Kidney epithelial cell (primary cell): ENCODE results near the gene XCL1. TPM values are rescaled to one million over a fixed set of nuclear protein-coding genes. Genes with fewer than 3 reads are reported as not detected.

Experiments
- DNase-seq: peaks from one replicate; pipeline ENCODE4 v3.0.0-alpha.2; 2010; ENCODE audit warnings: low read depth
- H3K27me3 ChIP-seq: 2 replicates; pipeline ENCODE4 v1.6.0; 2011; ENCODE audit warnings: low read length; ENCODE audit not compliant: control insufficient read depth, insufficient read depth
- H3K36me3 ChIP-seq: 2 replicates; pipeline ENCODE4 v1.5.1; 2011; ENCODE audit warnings: low read length; ENCODE audit not compliant: control insufficient read depth, insufficient read depth
- H3K4me3 ChIP-seq: 2 replicates; pipeline ENCODE4 v1.5.1; 2011; ENCODE audit warnings: low read depth, mild to moderate bottlenecking, control low read depth, low read length
- total RNA-seq: library from RNA; depleted of rRNA; stranded (reverse); fragments of >200 nt; gene quantifications from 2 replicates; pipeline ENCODE4 v1.2.3, GENCODE V29; 2015
- TF ChIP-seq, protein P1 (sequence below): IDR thresholded peaks from 2 replicates; pipeline ENCODE4 v1.5.1; 2011; ENCODE audit warnings: mild to moderate bottlenecking, moderate library complexity, low read length, control low read depth, inconsistent platforms; ENCODE audit not compliant: insufficient read depth, poor library complexity, severe bottlenecking

The XCL1 gene
- total RNA-seq, 1 donor from 2014 or later, result not detected

DNA sequence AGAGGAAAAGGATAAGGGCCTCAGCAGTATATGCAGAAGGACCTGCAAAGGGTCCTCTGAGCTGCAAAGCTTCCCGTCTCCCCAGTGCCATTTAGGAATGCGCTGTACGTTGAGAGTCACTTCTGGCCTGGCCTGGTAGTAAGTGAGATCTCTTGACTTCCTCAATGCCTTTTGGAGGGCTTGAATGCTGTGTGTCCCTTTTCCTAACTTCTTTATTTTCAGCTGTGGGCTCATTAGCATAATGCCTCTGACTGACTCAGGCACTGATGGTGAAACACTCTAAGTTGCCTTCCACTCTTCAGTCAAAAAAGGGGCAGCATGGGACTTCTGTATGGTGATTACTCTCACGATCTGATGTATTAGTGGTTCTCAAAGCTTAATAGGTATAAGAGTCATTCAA, 49.9 kb downstream of the XCL1 start:
- Histone ChIP-seq H3K36me3 (no peaks in the 10 kb centered on the region), H3K4me3 (no peak overlapping the region), H3K27me3 (no peaks in the 10 kb centered on the region)
- DNase-seq, result no peak
- TF ChIP-seq, protein P1, sequence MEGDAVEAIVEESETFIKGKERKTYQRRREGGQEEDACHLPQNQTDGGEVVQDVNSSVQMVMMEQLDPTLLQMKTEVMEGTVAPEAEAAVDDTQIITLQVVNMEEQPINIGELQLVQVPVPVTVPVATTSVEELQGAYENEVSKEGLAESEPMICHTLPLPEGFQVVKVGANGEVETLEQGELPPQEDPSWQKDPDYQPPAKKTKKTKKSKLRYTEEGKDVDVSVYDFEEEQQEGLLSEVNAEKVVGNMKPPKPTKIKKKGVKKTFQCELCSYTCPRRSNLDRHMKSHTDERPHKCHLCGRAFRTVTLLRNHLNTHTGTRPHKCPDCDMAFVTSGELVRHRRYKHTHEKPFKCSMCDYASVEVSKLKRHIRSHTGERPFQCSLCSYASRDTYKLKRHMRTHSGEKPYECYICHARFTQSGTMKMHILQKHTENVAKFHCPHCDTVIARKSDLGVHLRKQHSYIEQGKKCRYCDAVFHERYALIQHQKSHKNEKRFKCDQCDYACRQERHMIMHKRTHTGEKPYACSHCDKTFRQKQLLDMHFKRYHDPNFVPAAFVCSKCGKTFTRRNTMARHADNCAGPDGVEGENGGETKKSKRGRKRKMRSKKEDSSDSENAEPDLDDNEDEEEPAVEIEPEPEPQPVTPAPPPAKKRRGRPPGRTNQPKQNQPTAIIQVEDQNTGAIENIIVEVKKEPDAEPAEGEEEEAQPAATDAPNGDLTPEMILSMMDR, result no peak

DNA sequence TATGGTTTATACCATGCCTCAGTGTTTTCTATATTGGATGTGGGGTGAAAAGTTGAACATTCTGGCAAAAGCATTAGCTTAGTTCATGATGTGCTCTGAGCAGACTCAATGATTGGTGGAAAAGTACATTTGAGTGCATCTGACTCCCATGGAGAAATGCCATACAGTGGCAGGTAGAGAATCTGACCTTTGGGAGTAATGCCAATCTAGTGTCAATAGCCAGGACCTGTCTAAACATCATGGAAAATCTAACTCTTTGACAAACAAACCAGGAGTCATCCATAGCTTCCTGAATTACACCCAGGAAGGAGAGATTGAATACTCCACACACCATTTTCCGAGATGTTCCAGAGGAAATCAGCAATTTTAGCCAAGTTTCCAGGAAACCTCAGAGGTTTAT, 51.0 kb downstream of the XCL1 start:
- TF ChIP-seq, protein P1, result no peak
- DNase-seq, result no peak
- Histone ChIP-seq H3K4me3 (no peak overlapping the region), H3K36me3 (no peaks in the 10 kb centered on the region), H3K27me3 (no peaks in the 10 kb centered on the region)

DNA sequence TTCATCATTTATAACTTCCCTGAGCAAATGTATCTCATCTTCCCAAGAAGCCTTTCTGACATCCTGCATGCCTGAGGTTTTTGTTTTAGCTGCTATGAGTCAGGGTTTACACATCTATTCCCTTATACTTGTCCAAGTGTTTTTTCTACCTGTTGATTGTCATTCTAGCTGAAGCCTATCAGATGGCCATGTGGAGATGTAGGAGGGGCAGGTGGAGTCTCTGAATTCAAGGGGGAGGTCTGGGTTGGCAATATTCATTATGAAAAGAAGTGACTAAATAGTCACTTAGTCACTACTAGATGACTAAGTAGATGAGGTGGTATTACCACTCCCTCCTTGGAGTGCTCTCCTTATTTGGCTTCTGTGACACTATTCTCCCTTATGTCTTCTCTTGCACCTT, 52.4 kb downstream of the XCL1 start:
- Histone ChIP-seq H3K27me3 (no peaks in the 10 kb centered on the region), H3K4me3 (no peak overlapping the region), H3K36me3 (no peaks in the 10 kb centered on the region)
- TF ChIP-seq, protein P1, result no peak
- DNase-seq, result peak; percentile 95

DNA sequence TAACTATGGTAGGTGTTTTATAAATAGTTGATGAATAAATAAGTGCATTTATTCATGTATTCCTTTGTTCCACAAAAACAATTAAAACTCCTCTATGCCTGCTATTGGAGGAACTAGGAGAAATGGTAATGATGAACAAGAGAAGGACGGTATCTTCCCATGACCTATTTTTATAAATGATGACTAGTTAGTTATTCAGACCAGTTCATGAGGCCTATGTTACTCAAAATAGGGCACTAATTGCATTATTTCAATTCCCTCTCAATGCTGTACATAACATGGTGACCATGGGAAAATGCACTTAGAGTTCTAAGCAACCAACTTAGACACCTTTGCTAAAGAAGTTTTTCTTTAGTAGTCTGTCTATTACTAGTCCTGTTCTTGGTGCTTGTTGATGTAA, 53.1 kb downstream of the XCL1 start:
- no peak for DNase-seq
- Histone ChIP-seq H3K4me3 (no peak overlapping the region), H3K27me3 (no peaks in the 10 kb centered on the region), H3K36me3 (no peaks in the 10 kb centered on the region)
- TF ChIP-seq, protein P1, result no peak

Other genes starting within 250 kb of the XCL1 start
- gene XCL2, start 32.6 kb upstream of the XCL1 start, total RNA-seq, result not detected in 2 replicates
- not detected in 2 replicates for gene DPT, start 152.6 kb downstream of the XCL1 start, total RNA-seq